HG03039 (cell line): ENCODE measurements around the gene HNRNPH2.

ENCODE experiments used
- ATAC-seq: cut with Tn5 transposase; IDR thresholded peaks from one replicate; pipeline ENCODE4 v1.9.1; 2021; ENCODE audit warnings: mild to moderate bottlenecking, moderate library complexity; ENCODE audit not compliant: unreplicated experiment

HNRNPH2 gene, protein sequence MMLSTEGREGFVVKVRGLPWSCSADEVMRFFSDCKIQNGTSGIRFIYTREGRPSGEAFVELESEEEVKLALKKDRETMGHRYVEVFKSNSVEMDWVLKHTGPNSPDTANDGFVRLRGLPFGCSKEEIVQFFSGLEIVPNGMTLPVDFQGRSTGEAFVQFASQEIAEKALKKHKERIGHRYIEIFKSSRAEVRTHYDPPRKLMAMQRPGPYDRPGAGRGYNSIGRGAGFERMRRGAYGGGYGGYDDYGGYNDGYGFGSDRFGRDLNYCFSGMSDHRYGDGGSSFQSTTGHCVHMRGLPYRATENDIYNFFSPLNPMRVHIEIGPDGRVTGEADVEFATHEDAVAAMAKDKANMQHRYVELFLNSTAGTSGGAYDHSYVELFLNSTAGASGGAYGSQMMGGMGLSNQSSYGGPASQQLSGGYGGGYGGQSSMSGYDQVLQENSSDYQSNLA

DNA sequence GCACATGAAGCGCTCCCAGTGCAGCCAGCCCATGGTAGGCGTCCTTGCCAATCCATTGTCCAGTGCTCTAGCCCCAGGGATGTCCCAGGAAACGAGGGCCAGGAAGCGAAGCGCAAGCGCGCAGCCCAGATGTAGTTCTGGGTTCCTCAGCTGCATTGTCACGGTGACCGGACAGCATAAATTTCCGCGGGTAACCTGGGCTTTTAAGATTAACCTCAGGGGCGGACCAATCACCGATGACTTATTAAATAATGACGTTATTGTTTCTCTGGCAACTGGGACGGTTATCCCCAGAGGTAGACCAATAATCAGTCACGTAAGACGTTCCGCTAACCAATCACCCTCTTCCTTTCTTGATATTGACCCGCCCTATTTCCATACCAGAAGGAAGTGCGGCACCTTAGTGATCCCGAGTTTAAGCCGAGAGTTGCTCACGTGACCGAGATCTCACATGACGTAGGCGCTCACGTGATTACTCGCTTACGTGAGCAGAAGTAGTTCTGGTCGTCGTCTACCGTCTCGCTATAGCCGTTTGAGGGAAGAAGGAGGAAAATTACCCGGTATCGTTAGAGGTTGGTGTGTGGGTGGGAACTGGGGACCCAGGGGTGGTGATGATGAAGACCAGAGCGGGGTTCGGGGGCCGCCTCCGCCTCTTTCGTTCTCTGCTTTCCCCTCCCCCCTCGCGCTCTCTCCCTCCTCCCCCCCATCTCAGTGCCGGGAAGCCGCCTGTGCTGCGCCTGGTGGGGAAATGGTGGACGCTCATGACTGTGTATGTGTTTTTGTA lies at the start of gene HNRNPH2, which contains the start of gene GLA:
TSS of gene HNRNPH2 (plus strand) at position 475 of the 784 bp plus-strand sequence. CDS start 3,767 bp downstream, outside the sequence.
TSS of gene GLA (minus strand) at position 178 of the 784 bp plus-strand sequence. CDS start at position 156, 22 bp downstream.
- ATAC-seq = peak; percentile 92

DNA sequence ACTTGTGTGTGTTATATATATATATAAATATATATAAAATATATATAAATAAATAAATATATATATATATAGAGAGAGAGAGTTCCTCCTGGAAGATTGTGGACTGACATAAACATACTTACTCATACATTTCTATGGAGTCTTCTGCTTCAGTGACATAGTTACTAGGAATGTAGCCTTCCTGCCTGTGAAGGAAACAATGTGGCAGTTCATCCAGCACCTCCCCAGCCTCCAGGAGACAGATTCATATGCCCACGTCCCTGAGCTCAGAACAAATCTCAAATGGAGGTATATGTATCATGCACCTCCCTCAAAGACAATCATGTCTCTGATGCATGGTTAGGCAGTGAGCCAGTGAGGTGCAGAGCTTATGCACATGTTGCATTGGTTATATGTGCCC lies 48.1 kb upstream of the HNRNPH2 start:
- no peak for ATAC-seq

DNA sequence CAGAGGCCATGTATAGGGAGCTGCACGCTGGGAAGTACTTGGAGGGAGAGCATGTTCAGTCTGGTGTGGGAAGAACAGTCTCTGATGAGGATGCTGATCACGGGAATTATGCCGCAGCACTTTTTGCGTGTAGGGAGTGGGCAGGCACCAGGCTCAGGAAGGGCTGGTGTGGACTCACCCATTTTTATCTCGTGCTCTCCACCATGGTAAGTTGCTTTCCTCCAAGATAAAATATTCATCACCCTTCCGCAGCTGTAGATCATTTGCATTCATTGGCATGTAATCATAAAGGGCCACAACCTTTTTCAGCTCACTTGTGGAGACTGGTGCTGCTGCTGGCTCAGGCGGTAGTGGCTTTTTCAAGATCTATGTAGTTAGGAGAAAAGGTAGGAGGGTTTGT lies 47.6 kb upstream of the HNRNPH2 start:
- ATAC-seq = no peak

DNA sequence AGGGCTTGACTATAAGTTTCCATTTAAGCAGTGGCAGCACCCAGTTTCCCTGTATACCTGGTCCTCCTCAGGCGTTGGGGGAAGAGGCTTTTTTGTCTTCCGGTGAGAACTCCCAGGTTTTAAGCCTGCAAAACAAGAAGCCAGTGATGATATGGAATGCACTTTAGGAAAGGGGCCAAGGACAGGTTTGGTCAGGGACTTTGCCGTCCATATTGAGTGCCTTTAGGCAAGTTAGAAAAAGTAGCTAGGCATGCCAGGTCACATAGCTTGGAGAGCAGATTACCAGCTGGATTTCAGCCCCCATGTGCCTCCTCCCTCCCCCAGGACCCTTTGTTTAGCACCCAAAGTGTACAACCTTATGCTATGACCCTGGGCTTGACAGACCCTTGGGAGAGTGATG lies 45.9 kb upstream of the HNRNPH2 start:
- no peak for ATAC-seq

DNA sequence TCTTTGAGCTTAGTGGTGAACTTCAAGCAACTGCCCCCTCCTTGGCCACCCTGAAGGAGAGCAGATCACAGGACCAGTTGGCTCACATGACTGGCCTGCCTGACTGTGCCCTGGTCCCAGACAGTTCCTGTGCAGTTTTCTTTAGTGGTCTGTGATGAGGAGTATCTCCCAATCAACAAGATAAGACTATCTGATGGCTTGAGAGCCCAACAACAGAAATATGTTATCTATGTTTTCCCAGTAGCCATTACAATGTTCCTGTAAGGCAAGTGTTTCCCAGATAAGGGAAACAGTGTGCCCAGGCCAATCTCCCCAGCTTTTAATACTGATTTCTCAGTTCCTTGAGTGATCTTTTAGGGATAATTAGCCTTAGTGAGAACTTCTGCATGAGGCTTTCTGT lies 45.3 kb upstream of the HNRNPH2 start:
- ATAC-seq = no peak

DNA sequence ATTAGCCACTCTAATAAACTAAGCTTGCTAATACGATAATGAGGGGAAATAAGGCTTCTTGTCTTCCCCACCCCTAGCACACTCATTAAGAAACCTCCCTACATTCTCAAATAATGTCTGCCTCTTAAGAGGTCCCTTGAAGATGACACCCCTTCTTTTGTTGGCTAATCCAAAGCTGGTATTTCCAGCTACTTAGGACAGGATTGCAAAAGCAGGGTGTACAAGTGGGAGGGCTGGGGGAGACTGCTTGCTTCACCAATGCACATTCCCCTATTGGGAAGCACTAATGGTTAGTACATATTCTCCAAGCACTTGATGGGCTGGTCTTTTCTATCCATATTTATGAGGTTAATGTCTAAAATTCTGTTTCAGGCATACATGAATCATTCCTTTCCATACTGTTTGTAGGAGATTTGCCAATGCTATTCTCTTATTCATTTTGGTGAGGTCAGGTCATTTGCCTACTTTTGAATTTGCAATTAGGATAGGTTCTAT lies 42.7 kb upstream of the HNRNPH2 start:
- ATAC-seq = no peak

DNA sequence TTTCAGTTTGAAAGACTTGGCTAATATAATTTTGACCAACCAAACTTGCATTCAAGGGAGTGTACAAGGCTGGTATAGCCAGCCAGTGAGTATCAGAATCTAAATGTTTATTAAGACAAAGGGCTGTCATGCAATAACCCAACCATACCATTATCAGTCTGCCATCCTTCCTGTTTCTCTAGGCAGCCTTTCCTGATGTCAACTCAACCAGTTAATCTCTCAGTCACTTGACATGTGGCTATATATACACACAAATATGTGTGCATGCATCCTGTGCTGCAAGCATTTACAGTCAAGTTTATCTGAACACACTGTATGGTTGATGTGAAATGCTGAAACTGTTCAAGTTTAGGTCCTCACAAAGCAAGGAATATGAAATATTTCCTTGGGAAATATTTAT lies 39.2 kb upstream of the HNRNPH2 start:
- ATAC-seq = no peak

DNA sequence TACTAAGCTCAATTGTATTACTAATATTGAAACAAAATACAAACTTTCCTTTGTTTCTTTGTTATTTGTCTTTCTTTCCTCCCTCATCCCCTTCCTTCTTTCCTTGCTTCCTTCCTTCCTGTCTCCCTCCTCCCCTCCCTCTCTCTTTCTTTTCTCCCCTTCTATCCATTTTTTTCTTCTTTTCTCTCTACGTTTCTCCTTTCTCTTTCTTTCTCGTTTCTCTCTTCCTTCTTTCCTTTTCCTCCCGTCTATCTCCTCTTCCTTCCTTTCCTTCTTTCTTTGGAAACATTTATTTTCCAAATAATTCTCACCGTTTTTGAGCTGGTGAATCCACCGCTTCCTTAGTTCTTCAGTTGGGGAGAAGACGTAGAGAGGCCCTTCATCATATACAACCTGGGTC lies 38.3 kb upstream of the HNRNPH2 start:
- no peak for ATAC-seq

DNA sequence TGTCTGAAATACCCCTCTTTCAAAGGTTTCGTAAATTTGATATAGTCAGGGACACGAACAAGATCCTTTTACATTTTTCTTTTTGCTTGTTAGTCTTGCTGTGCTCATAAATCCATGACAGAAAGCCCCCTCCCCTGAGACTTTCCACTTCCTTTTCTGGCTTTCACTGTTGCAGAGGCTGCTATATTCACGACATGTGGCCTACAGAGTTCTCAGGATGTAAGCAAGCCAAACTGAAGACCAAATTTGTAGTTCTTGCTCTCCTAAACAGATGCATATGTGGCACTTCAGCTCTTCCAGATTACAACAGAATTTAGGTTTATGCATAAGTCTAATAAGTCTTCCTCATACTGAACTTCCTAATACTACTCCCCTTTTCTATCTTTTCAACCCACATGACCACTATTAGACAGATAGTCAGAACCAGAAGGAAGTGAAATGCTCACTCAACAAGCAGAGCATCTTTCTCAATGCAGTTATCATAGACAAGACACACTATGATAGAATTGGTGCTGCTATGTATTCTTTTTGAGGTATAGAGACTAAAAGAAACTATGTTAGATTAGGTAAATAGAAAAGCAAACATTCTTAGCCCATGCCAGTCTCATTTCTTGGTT lies 37.0 kb upstream of the HNRNPH2 start:
- peak; percentile 46 for ATAC-seq

DNA sequence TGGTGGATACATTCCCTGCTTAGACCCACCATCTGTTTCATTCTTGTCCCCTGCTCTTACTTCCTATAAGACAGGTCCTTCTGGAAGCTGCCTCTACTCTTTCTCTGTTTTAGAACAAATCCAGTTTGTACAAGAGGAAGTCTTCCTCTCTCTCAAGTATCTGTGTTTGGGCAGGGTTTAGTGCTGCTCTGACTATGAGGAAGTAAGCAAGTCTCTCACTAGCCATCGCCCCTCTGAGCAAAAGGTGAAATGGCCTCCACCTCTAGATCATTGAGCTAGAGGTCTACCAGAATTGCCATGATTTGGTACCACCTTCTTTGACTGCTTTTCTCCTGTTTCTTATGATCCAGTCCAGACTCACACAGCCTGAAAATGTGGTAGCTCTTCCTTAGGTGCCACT lies 30.5 kb upstream of the HNRNPH2 start:
- ATAC-seq = no peak

DNA sequence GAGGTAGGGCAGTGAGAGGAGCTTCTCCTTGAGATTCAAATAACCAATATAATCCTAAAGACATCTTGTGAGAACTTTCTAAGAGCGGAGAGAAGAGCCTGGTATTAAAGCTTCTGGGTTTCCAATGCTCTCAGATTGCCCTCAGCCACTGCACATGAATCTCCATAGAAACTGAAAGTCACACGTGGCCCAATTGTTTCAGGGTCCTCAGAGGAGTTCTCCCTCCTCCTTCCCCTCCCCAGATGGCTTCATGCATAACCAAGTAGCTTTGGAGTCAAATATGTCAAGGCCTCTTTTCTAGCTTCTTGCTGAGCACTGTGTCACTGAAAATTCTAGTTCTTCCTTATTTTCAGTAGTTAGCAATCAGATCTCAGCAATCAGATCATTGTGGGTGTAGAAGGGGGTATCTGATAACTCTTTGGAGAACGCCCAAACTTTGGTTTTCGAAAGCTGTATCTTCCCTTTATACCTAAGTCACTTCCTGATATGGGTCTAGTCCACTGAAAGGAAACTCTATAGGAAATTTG lies 24.3 kb upstream of the HNRNPH2 start:
- ATAC-seq = peak; percentile 67

DNA sequence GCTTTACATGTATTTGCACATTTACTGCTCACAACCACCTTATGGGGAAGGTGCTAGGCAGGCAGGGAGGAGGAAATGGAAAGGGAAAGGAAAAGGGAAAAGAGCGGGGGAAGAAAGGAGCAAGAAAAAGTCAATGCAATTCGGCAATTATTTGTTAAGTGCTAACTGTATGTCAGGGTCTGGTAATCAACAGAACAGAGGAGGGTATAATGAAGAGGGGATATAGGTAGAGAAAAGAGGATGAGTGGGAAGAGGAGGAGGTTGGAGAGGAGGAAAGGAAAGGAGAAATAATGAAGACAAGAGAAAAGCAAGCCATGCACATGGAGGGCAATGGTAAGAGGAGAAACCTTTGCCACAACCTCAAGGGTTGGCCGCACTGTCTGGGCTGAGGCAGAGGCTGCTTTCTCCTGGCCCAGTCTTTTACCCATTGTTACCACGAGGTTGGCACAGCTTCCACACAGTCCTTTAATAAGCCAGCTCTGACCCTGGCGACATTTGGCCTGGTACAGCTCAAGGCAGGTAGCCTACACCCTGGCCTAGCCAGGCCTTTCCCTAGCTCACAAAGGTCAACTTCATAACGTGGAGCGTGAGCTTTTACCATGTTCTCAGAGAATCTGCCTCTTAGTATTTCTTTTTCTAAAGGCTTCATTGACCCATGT lies 22.9 kb upstream of the HNRNPH2 start:
- ATAC-seq = no peak

DNA sequence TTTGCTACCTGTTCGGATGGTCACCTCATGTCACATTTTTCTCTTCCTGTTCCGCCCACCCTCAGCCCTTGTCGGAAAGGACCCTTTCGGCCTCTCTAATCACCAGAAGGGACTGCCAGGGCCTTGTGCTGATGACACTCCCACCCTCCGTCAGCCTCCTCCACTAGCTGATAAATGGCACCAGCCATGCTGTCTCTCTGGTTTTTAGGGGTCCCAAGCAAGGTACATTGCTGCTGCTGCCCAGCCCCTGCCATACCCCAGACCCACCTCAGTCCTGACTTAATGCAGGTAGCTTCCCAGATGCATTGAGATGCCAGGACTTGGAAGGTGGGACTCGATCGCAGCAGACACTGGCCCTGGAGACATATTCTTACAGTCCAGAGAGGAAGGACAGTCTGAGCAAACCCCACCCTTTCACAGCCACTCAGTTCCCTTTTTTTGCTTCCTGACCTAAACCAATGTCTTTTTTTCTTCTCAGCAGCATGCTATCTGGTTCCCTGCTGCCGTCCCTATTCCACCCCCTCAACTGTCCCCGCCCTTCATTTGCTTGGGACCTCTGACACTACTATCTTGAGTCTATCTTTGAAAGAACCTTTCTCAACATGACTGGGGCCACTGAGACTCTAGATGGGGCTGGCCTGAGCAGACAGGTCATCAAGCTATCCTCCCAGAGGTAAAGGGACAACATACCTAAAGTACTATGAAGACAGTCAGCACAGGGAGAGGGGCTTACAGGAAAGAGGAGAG lies 22.1 kb upstream of the HNRNPH2 start, which contains the start of gene BTK:
TSS of gene BTK (minus strand) at position 397 of the 747 bp plus-strand sequence. CDS start 10,907 bp downstream, outside the sequence.
- peak; percentile 60 for ATAC-seq

DNA sequence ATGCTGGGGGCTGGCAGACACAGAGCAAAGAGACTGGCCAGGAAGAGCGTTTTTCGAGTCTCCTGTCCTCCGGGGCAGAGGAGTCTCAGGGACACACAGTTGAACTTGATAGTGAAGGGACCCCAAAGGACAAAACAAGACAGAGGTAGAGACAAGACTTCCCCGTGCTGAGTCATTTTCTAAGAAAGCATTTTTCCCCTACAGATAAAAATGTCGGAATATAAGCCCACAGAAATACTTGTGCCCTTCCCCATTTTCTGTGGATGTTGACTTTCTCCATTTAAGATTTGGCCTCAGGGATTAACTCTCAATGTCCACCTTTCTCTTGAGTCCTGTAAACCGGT lies 21.5 kb upstream of the HNRNPH2 start:
- ATAC-seq = no peak

DNA sequence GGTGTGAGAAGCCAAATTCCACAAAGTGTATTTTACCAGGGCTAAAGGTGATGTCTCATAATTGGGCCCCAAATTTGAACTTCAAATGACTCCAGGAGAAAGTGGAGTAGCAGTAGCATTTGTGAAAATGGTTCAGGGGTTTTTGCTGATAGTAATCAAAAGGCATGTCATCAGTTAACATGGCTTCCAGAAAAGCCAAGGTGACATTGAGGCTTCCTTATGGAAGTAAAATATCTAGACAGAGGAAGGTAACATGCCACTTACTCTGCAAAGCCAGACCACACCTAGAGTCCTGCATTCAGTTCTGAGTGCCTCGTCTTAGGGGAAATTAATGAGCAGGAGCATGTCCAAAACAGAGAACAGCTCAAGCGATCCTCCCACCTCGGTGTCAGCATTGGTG lies 19.4 kb upstream of the HNRNPH2 start:
- no peak for ATAC-seq

DNA sequence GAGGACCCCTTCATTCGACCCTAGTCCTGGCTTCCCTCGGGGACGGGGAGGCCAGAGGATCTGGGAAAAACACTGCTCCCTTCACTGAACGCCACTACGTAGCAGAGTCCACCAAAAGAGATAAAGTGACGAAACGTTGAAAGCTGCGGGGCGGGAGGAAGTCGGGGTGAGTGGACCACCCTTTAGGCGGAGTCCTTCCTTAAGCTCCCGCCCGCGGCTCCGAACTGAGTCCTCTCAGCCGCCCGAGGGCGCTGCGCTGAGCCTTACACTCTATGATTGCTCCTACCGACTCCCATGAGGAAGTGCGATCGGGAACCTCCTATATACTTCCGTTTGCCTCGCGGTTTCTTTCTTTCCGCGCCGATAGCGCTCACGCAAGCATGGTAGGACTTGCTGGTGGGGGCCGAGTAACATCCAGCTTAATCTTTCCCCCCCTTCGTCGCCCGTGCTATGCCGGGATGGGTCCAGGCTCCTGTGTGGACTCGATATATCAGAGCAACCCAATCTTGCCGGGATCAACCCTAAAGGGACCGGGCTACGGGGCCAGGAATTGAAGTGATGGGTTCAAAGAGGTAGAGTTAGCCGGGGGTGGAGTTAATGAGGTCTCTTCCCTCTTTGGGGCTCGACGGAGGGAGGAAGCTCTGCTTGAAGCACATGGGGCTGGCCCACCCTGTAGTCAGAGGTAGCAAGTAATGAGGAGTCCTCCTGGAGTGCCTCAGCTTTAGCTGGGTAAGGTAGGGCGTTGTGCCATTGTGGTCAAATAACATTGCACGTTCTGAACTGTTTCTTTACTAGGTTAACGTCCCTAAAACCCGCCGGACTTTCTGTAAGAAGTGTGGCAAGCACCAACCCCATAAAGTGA lies 17.1 kb upstream of the HNRNPH2 start, which contains the start of gene RPL36A:
TSS of gene RPL36A (plus strand) at position 348 of the 862 bp plus-strand sequence. CDS start at position 381, 33 bp downstream.
- peak; percentile 78 for ATAC-seq

DNA sequence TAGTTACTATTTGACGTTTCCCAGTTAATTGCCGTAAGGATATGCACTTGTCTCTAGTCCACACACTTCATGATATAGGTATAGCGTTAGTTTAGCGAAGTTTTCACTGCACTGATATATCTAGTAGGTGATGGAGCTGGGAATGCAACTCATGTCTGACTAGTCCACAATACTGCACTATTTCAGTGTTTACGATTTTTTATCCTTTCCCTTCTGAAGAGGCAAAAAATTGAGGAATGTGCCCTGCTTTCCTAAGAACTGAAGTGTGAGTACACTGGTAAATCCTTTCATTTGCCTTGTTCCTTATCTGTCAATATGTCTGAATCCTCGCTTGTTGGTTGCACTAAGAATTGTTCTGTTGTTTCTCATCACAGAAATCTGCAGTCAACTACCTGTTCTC lies 16.2 kb upstream of the HNRNPH2 start:
- ATAC-seq = no peak

DNA sequence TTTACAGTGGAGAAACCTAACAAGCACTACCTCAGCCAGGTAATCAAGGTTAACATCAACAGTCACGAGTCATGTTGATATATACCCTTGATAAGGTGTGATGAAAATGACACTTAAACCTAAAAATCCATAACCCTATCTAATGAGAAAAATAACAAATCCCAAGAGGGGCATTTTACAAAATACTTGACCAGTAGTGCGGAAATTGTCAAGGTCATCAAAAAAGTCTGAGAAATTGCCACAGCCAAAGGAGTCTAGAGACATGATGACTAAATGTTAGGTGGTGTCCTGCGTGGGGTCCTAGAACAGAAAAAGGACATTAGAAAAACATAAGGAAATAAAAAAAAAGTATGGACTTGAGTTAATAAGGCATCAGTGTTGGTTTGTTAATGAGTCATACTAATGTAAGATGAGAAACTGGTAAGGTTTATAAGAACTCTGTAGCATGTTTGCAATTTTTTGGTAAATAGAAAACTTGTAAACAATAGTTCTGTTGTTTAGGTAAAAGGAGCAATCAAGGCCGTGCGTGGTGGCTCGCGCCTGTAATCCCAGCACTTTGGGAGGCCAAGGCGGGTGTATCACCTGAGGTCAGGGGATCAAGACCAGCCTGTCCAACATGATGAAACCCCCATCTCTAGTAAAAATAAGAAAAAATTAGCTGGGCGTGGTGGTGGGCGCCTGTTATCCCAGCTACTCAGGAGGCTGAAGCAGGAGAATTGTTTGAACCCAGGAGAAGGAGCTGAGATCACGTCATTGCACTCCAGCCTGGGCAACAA lies 14.3 kb upstream of the HNRNPH2 start:
- ATAC-seq = no peak
